ENCODE data around the gene RAB5IF. TPM values are rescaled to one million over a fixed set of nuclear protein-coding genes. Genes with fewer than 3 reads are reported as not detected.
"Not testable (repeated sequence)": the region's sequence is repeated elsewhere in the genome, so short reads cannot be mapped to it uniquely, and the experiment has no call there.

Gene RAB5IF
- total RNA-seq, 4 donors from 2014 or later: 12.8 to 37.7 (median 28.5) TPM

GRCh38 chr20:36601540-36601939, 4.0 kb upstream of the RAB5IF start:
- Histone ChIP-seq H3K27me3 (no peaks in the 10 kb centered on the region), H3K27ac (no peak overlapping the region), H3K4me1 (peaks cover 0 to 2% of the 10 kb centered on the region in 2 donors), H3K36me3 (no peaks in the 10 kb centered on the region), H3K4me3 (no peak overlapping the region), H3K9me3 (no peaks in the 10 kb centered on the region)
- TF ChIP-seq CTCF (IDR thresholded peaks at IDR 0.05): no peak
- no peak for TF ChIP-seq POLR2A (IDR thresholded peaks at IDR 0.05)
- DNase-seq: no peak
- intact Hi-C loops (cut with DNase I; ENCODE audit: low total_unique reads): loop anchor here (10.0 kb wide), 1 partner anchor 47 kb away; no protein-coding TSS in a partner anchor

- intact Hi-C loops (cut with DNase I; ENCODE audit: low total_unique reads): loop anchor here (10.0 kb wide), 1 partner anchor 50 kb away; no protein-coding TSS in a partner anchor
- Histone ChIP-seq H3K4me3 (peak overlapping the region; percentile 18 to 100), H3K36me3 (no peaks in the 10 kb centered on the region), H3K9me3 (no peaks in the 10 kb centered on the region), H3K27ac (peak overlapping the region; percentile 86), H3K27me3 (no peaks in the 10 kb centered on the region), H3K4me1 (peaks cover 0 to 6% of the 10 kb centered on the region in 2 donors)
- peak; percentile 37 to 46 for DNase-seq
- no peak for TF ChIP-seq POLR2A (IDR thresholded peaks at IDR 0.05)
- TF ChIP-seq CTCF (IDR thresholded peaks at IDR 0.05): no peak
Observed at GRCh38 chr20:36604952-36605398, 604 bp upstream of the RAB5IF start.

GRCh38 chr20:36606158-36607066, 833 bp downstream of the RAB5IF start:
- peaks cover 0 to 6% of the 10 kb centered on the region in 2 donors for H3K4me1 ChIP-seq
- no peaks in the 10 kb centered on the region for H3K36me3 ChIP-seq
- TF ChIP-seq CTCF (IDR thresholded peaks at IDR 0.05): no peak
- no peak for TF ChIP-seq POLR2A (IDR thresholded peaks at IDR 0.05)
- peak overlapping the region; percentile 87 to 100 for H3K4me3 ChIP-seq
- H3K27me3 ChIP-seq: no peaks in the 10 kb centered on the region
- H3K27ac ChIP-seq: peak overlapping the region; percentile 73 to 91
- no peaks in the 10 kb centered on the region for H3K9me3 ChIP-seq
- DNase-seq: no peak
- intact Hi-C loops (cut with DNase I; ENCODE audit: low total_unique reads): loop anchor here (10.0 kb wide), 1 partner anchor 52 kb away; no protein-coding TSS in a partner anchor

GRCh38 chr20:36607586-36608387, 2.2 kb downstream of the RAB5IF start:
- H3K27ac ChIP-seq: no peak overlapping the region
- no peak for DNase-seq
- TF ChIP-seq CTCF (IDR thresholded peaks at IDR 0.05): no peak
- TF ChIP-seq POLR2A (IDR thresholded peaks at IDR 0.05): no peak
- no peak overlapping the region for H3K4me3 ChIP-seq
- no peaks in the 10 kb centered on the region for H3K27me3 ChIP-seq
- intact Hi-C loops (cut with DNase I; ENCODE audit: low total_unique reads): loop anchor here (10.0 kb wide), 1 partner anchor 53 kb away; no protein-coding TSS in a partner anchor
- no peaks in the 10 kb centered on the region for H3K9me3 ChIP-seq
- H3K4me1 ChIP-seq: peaks cover 0 to 6% of the 10 kb centered on the region in 2 donors
- no peaks in the 10 kb centered on the region for H3K36me3 ChIP-seq

DNA sequence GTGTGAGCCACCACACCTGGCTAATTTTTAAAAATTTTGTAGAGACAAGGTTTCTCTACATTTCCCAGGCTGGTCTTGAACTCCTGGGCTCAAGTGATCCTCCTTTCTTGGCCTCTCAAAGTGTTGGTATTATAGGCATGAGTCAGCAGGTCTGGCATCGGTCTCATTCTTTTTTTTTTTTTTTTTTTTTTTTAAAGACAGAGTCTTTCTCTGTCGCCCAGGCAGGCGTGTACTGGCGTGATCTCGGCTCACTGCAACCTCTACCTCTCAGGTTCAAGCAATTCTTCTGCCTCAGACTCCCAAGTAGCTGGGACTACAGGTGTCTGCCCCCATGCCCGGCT, 2.8 kb downstream of the RAB5IF start:
- DNase-seq, H3K4me3 ChIP-seq, H3K27ac ChIP-seq, H3K27me3 ChIP-seq, H3K36me3 ChIP-seq, H3K4me1 ChIP-seq, H3K9me3 ChIP-seq: not testable (repeated sequence)
- intact Hi-C loops (cut with DNase I; ENCODE audit: low total_unique reads): loop anchor here (10.0 kb wide), 1 partner anchor 54 kb away; no protein-coding TSS in a partner anchor
